ENCODE data around the gene HBQ1.
A peak's percentile ranks its signal among the peaks of the same experiment; 100 is the strongest.

The HBQ1 gene

GRCh38 chr16:180101-180675 lies at the start of gene HBQ1:
Gene HBQ1 (plus strand): TSS chr16:180459. CDS start chr16:180487, 28 bp downstream.
- peak within 1 kb of the TSS in 1 of 2 experiments; percentile 14; a peak in 1 of 4 replicates for H3K4me3 ChIP-seq (ENCODE audit: low read depth in 1 of 2, low read length in 2 of 2)
- H3K9me3 ChIP-seq (ENCODE audit: insufficient read depth, low read length, severe bottlenecking): no peaks in the 10 kb centered on the region
- H2AFZ ChIP-seq (ENCODE audit: low read depth, low read length): peak within 1 kb of the TSS; percentile 64
- no peak for TF ChIP-seq CTCF (IDR thresholded peaks at IDR 0.05; ENCODE audit: borderline replicate concordance, extremely low read depth, low read length, poor library complexity, severe bottlenecking)
- no peak for TF ChIP-seq EZH2 (IDR thresholded peaks at IDR 0.05; ENCODE audit: borderline replicate concordance, low read depth, low read length, severe bottlenecking)
- ATAC-seq (ENCODE audit: insufficient read depth, low read depth): no peak
- H3K27ac ChIP-seq (ENCODE audit: low read length): no peak within 1 kb of the TSS
- peaks cover 11% of the 10 kb centered on the region for H3K4me1 ChIP-seq (ENCODE audit: insufficient read depth, low read length)
- peak within 1 kb of the TSS; percentile 38; the same call in 1 of the 2 replicates for H3K9ac ChIP-seq (ENCODE audit: low read depth, low read length)
- peaks cover 12% of the 10 kb centered on the region; the same call in 1 of the 2 replicates for H4K20me1 ChIP-seq (ENCODE audit: insufficient read depth, low read length)
- H3K79me2 ChIP-seq (ENCODE audit: insufficient read depth, low read length): no peaks in the 10 kb centered on the region
- no peak for DNase-seq
- peaks cover 8% of the 10 kb centered on the region for H3K36me3 ChIP-seq (ENCODE audit: insufficient read depth, low read length)
- peak within 1 kb of the TSS; percentile 62 for H3K4me2 ChIP-seq (ENCODE audit: insufficient read depth, low read length)
- H3K27me3 ChIP-seq (ENCODE audit: insufficient read depth, low read length, poor library complexity): no peaks in the 10 kb centered on the region

- H3K9me3 ChIP-seq (ENCODE audit: insufficient read depth, low read length, severe bottlenecking): no peaks in the 10 kb centered on the region
- no peak for DNase-seq
- no peak overlapping the region for H3K4me2 ChIP-seq (ENCODE audit: insufficient read depth, low read length)
- peaks cover 7% of the 10 kb centered on the region for H3K4me1 ChIP-seq (ENCODE audit: insufficient read depth, low read length)
- no peak overlapping the region for H3K27ac ChIP-seq (ENCODE audit: low read length)
- no peak overlapping the region for H3K4me3 ChIP-seq (ENCODE audit: low read depth in 1 of 2, low read length in 2 of 2)
- no peaks in the 10 kb centered on the region for H3K27me3 ChIP-seq (ENCODE audit: insufficient read depth, low read length, poor library complexity)
- H3K36me3 ChIP-seq (ENCODE audit: insufficient read depth, low read length): peaks cover 2% of the 10 kb centered on the region; the same call in 1 of the 2 replicates
- TF ChIP-seq EZH2 (IDR thresholded peaks at IDR 0.05; ENCODE audit: borderline replicate concordance, low read depth, low read length, severe bottlenecking) (no peak), CTCF (IDR thresholded peaks at IDR 0.05; ENCODE audit: borderline replicate concordance, extremely low read depth, low read length, poor library complexity, severe bottlenecking) (no peak)
- H3K9ac ChIP-seq (ENCODE audit: low read depth, low read length): no peak overlapping the region
- H2AFZ ChIP-seq (ENCODE audit: low read depth, low read length): no peak overlapping the region
- H3K79me2 ChIP-seq (ENCODE audit: insufficient read depth, low read length): peaks cover 74% of the 10 kb centered on the region
- peaks cover 26% of the 10 kb centered on the region; the same call in 1 of the 2 replicates for H4K20me1 ChIP-seq (ENCODE audit: insufficient read depth, low read length)
- no peak for ATAC-seq (ENCODE audit: insufficient read depth, low read depth)
Observed at GRCh38 chr16:130533-131173, 49.6 kb upstream of the HBQ1 start.

- no peak for TF ChIP-seq EZH2 (IDR thresholded peaks at IDR 0.05; ENCODE audit: borderline replicate concordance, low read depth, low read length, severe bottlenecking)
- TF ChIP-seq CTCF (IDR thresholded peaks at IDR 0.05; ENCODE audit: borderline replicate concordance, extremely low read depth, low read length, poor library complexity, severe bottlenecking): no peak
- Histone ChIP-seq H3K4me3 (ENCODE audit: low read depth in 1 of 2, low read length in 2 of 2) (no peak overlapping the region), H3K4me2 (ENCODE audit: insufficient read depth, low read length) (no peak overlapping the region), H4K20me1 (ENCODE audit: insufficient read depth, low read length) (peaks cover 19% of the 10 kb centered on the region; the same call in 1 of the 2 replicates), H3K27ac (ENCODE audit: low read length) (no peak overlapping the region), H3K27me3 (ENCODE audit: insufficient read depth, low read length, poor library complexity) (no peaks in the 10 kb centered on the region), H3K9me3 (ENCODE audit: insufficient read depth, low read length, severe bottlenecking) (no peaks in the 10 kb centered on the region), H3K79me2 (ENCODE audit: insufficient read depth, low read length) (peaks cover 81% of the 10 kb centered on the region), H3K9ac (ENCODE audit: low read depth, low read length) (no peak overlapping the region), H2AFZ (ENCODE audit: low read depth, low read length) (no peak overlapping the region), H3K36me3 (ENCODE audit: insufficient read depth, low read length) (no peaks in the 10 kb centered on the region), H3K4me1 (ENCODE audit: insufficient read depth, low read length) (peaks cover 20% of the 10 kb centered on the region)
- ATAC-seq (ENCODE audit: insufficient read depth, low read depth) (no peak), DNase-seq (no peak)
Observed at GRCh38 chr16:132120-132519, 48.1 kb upstream of the HBQ1 start.
